CD14-positive monocyte (primary cell): ENCODE measurements around the gene SULT2B1. TPM values are rescaled to one million over a fixed set of nuclear protein-coding genes. Genes with fewer than 3 reads are reported as not detected.

Source experiments
- DNase-seq, 3 donors: peaks; one replicate each; pipeline ENCODE4 v3.0.0-alpha.2; 2011 to 2022
- H2AFZ ChIP-seq: 2 replicates; pipeline ENCODE4 v1.6.0; 2012; ENCODE audit warnings: mild to moderate bottlenecking, low read depth, low read length, inconsistent platforms; ENCODE audit not compliant: insufficient read depth, poor library complexity, severe bottlenecking
- H3K27ac ChIP-seq, 2 donors: 1 replicate in 1 of 2; 2 replicates in 1 of 2; pipeline ENCODE4 v1.5.1; 2012 to 2013; ENCODE audit warnings: low read length in 2 of 2, control low read depth in 1 of 2, inconsistent platforms in 1 of 2, low read depth in 1 of 2, mild to moderate bottlenecking in 1 of 2
- H3K27me3 ChIP-seq, 2 donors: one replicate each; pipeline versions ENCODE4 v1.6.0 to v1.6.1; 2011 to 2013; ENCODE audit warnings: low read length in 2 of 2; ENCODE audit not compliant: control insufficient read depth in 2 of 2, insufficient read depth in 2 of 2
- H3K36me3 ChIP-seq, 2 donors: replicated peaks in 1 of 2; 1 replicate in 1 of 2; 2 replicates in 1 of 2; pipeline versions ENCODE4 v1.5.1 to v1.6.1; 2012 to 2013; ENCODE audit warnings: low read length in 2 of 2, control low read depth in 1 of 2, inconsistent platforms in 1 of 2, mild to moderate bottlenecking in 1 of 2; ENCODE audit not compliant: insufficient read depth in 2 of 2, control insufficient read depth in 1 of 2
- H3K4me1 ChIP-seq, 2 donors: 1 replicate in 1 of 2; 2 replicates in 1 of 2; pipeline versions ENCODE4 v1.5.1 to v1.6.1; 2012 to 2013; ENCODE audit warnings: low read length in 2 of 2, control low read depth in 1 of 2, inconsistent platforms in 1 of 2, mild to moderate bottlenecking in 1 of 2, moderate library complexity in 1 of 2; ENCODE audit not compliant: insufficient read depth in 2 of 2, control insufficient read depth in 1 of 2
- H3K4me2 ChIP-seq: replicated peaks from 2 replicates; pipeline ENCODE3; 2012; ENCODE audit warnings: low read length, moderate library complexity, mild to moderate bottlenecking; ENCODE audit not compliant: poor library complexity, severe bottlenecking; ENCODE audit errors: extremely low read depth
- H3K4me3 ChIP-seq, 3 experiments: fragments of 200-600 bp in 1 of 3; sonication (generic) in 1 of 3; replicated peaks in 1 of 3; 1 replicate in 2 of 3; 2 replicates in 1 of 3; pipeline ENCODE4 v1.5.1; 2011 to 2013; ENCODE audit warnings: low read length in 3 of 3, mild to moderate bottlenecking in 3 of 3, control low read depth in 2 of 3, low read depth in 2 of 3, inconsistent platforms in 1 of 3, moderate library complexity in 1 of 3
- H3K79me2 ChIP-seq: 2 replicates; pipeline ENCODE4 v1.6.0; 2012; ENCODE audit warnings: mild to moderate bottlenecking, control low read depth, inconsistent platforms, low read length, moderate library complexity; ENCODE audit not compliant: insufficient read depth
- H3K9ac ChIP-seq: 2 replicates; pipeline ENCODE4 v1.6.0; 2017; ENCODE audit warnings: low read length, mild to moderate bottlenecking; ENCODE audit not compliant: insufficient read depth, poor library complexity, severe bottlenecking
- H3K9me3 ChIP-seq, 2 donors: replicated peaks in 1 of 2; 1 replicate in 1 of 2; 2 replicates in 1 of 2; pipeline versions ENCODE4 v1.5.1 to v1.6.1; 2012 to 2013; ENCODE audit warnings: low read length in 2 of 2, control low read depth in 1 of 2; ENCODE audit not compliant: control insufficient read depth in 1 of 2, insufficient read depth in 1 of 2
- H4K20me1 ChIP-seq: 2 replicates; pipeline ENCODE4 v1.6.0; 2012; ENCODE audit warnings: mild to moderate bottlenecking, low read length, control low read depth, moderate library complexity; ENCODE audit not compliant: insufficient read depth
- H3K27ac Mint-ChIP-seq, 7 donors: one replicate each; pipeline ENCODE4 v1.8.0; 2020; ENCODE audit warnings: mild to moderate bottlenecking in 7 of 7, mixed read lengths in 7 of 7, moderate library complexity in 6 of 7, inconsistent platforms in 2 of 7
- H3K27me3 Mint-ChIP-seq, 3 donors: one replicate each; pipeline ENCODE4 v1.8.0; 2021 to 2022; ENCODE audit warnings: low read depth in 3 of 3, mild to moderate bottlenecking in 3 of 3, mixed read lengths in 3 of 3, moderate library complexity in 3 of 3, inconsistent platforms in 1 of 3
- H3K36me3 Mint-ChIP-seq, 2 donors: one replicate each; pipeline ENCODE4 v1.8.0; 2020; ENCODE audit warnings: mixed read lengths in 2 of 2, inconsistent platforms in 1 of 2, mild to moderate bottlenecking in 1 of 2
- H3K4me1 Mint-ChIP-seq: one replicate; pipeline ENCODE4 v1.8.0; 2020; ENCODE audit warnings: mild to moderate bottlenecking, mixed read lengths
- H3K4me3 Mint-ChIP-seq, 2 donors: one replicate each; pipeline ENCODE4 v1.8.0; 2020; ENCODE audit warnings: mild to moderate bottlenecking in 2 of 2, mixed read lengths in 2 of 2, moderate library complexity in 1 of 2
- H3K9me3 Mint-ChIP-seq, 7 donors: one replicate each; pipeline ENCODE4 v1.8.0; 2020 to 2022; ENCODE audit warnings: mixed read lengths in 7 of 7, mild to moderate bottlenecking in 6 of 7, moderate library complexity in 6 of 7, inconsistent platforms in 2 of 7
- WGBS: methylation state at CpG from one replicate; pipeline ENCODE4 v1.1.5; 2013; ENCODE audit warnings: missing lambda C conversion rate; ENCODE audit not compliant: insufficient coverage; 5-methylcytosine and 5-hydroxymethylcytosine counted together
- intact Hi-C, 2 donors: fragments of 100-400 bp; cut with micrococcal nuclease; formaldehyde crosslinking; loops; one replicate each; pipeline versions ENCODE4 v1.15.0 to v1.15.1; 2023
- polyA plus RNA-seq, 3 donors: library from polyadenylated mRNA; depleted of rRNA in 1 of 3; unstranded in 2 of 3; stranded (reverse) in 1 of 3; fragments of 300-500 nt in 2 of 3; fragments of >200 nt in 1 of 3; fragmentation: Illumina TruSeq in 2 of 3; gene quantifications; 1 replicate in 2 of 3; 2 replicates in 1 of 3; pipeline ENCODE4 v1.2.3, GENCODE V29; 2012 to 2021
- TF ChIP-seq, protein P1 (sequence below): fragments of 200-600 bp; IDR thresholded peaks from one replicate; pipeline ENCODE4 v1.8.0; 2022; ENCODE audit warnings: antibody characterized with exemption, mild to moderate bottlenecking

SULT2B1 gene
- polyA plus RNA-seq, 3 donors: 0.09 to 0.40 TPM; not detected in 1

DNA sequence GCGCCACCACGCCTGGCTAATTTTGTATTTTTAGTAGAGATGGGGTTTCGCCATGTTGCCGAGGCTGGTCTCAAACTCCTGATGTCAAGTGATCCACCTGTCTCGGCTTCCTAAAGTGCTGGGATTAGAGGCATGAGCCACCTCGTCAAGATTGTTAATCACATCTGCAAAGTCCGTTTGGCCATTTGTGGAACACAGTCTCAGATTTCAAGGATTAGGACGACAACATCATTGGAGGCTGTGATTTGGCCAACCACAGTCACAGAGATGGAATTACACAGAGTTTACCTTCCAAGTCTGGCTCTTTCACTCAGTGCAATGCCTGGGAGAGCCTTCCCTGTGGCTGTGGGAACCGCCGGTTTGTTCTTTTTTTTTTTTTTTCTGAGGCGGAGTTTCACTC lies 17.8 kb downstream of the SULT2B1 start:
- Histone ChIP-seq H3K27me3 (peaks cover 0 to 5% of the 10 kb centered on the region in 2 donors), H3K4me1 (no peaks in the 10 kb centered on the region), H3K36me3 (no peaks in the 10 kb centered on the region), H2AFZ (no peak overlapping the region), H4K20me1 (no peaks in the 10 kb centered on the region), H3K27ac (no peak overlapping the region), H3K9me3 (no peaks in the 10 kb centered on the region), H3K79me2 (no peaks in the 10 kb centered on the region), H3K4me3 (no peak overlapping the region), H3K9ac (no peak overlapping the region), H3K4me2 (no peak overlapping the region)
- Mint-ChIP-seq H3K4me3 (no peak overlapping the region), H3K4me1 (no peaks in the 10 kb centered on the region), H3K27me3 (peaks cover 14 to 29% (median 24%) of the 10 kb centered on the region in 3 donors), H3K36me3 (no peaks in the 10 kb centered on the region), H3K27ac (no peak overlapping the region), H3K9me3 (peaks cover 0 to 3% (median 0%) of the 10 kb centered on the region in 7 donors)
- 74% methylated on average over 11 of the region's 11 CpGs for WGBS
- DNase-seq: no peak
- intact Hi-C loops: no loop called here
- TF ChIP-seq, protein P1, sequence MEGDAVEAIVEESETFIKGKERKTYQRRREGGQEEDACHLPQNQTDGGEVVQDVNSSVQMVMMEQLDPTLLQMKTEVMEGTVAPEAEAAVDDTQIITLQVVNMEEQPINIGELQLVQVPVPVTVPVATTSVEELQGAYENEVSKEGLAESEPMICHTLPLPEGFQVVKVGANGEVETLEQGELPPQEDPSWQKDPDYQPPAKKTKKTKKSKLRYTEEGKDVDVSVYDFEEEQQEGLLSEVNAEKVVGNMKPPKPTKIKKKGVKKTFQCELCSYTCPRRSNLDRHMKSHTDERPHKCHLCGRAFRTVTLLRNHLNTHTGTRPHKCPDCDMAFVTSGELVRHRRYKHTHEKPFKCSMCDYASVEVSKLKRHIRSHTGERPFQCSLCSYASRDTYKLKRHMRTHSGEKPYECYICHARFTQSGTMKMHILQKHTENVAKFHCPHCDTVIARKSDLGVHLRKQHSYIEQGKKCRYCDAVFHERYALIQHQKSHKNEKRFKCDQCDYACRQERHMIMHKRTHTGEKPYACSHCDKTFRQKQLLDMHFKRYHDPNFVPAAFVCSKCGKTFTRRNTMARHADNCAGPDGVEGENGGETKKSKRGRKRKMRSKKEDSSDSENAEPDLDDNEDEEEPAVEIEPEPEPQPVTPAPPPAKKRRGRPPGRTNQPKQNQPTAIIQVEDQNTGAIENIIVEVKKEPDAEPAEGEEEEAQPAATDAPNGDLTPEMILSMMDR: no peak

DNA sequence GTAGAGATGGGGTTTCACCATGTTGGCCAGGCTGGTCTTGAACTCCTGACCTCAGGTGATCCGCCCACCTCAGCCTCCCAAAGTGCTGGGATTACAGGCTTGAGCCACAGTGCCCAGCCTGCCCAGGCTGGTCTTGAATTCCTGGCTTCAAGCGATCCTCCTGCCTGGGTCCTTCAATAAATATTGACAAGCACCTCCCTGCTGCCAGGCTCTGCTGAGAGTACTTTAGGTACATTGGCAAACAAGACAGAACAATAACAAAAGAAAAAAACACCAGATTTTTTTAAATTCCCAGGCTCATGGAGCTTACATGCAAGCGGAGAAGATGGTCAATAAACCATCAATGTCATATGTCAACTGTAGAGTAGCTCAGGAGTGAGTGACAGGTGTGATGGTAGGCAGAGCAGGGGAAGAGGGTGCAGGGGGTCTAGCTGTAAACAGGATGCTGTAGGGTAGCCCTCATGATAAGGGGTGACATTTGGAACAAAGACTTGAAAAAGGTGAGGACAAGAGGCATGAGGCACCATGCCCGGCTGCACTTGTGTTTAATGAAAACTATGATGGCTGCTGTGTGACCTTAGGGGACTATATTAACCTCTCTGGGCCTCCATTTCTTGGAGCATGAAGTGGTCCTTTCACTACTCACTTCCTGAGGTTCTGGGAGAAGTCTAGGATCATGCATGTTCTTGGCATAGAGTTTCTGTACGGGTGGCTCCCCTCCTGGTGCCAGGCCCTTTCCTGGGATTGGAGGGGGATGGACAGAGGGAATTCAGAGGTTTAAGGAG lies 19.6 kb downstream of the SULT2B1 start:
- H3K4me2 ChIP-seq: no peak overlapping the region
- no peak for DNase-seq
- no peaks in the 10 kb centered on the region for H3K36me3 ChIP-seq
- H3K4me3 ChIP-seq: no peak overlapping the region
- H3K27ac ChIP-seq: no peak overlapping the region
- peaks cover 14 to 29% (median 28%) of the 10 kb centered on the region in 3 donors for H3K27me3 Mint-ChIP-seq
- H3K4me1 Mint-ChIP-seq: no peaks in the 10 kb centered on the region
- 85% methylated on average over 4 of the region's 5 CpGs for WGBS
- H3K4me3 Mint-ChIP-seq: no peak overlapping the region
- no peaks in the 10 kb centered on the region for H4K20me1 ChIP-seq
- H3K27ac Mint-ChIP-seq: peak overlapping the region in 2 of 7 donors; percentile 10 to 28
- peaks cover 0 to 3% (median 0%) of the 10 kb centered on the region in 7 donors for H3K9me3 Mint-ChIP-seq
- H3K36me3 Mint-ChIP-seq: no peaks in the 10 kb centered on the region
- no peak overlapping the region for H2AFZ ChIP-seq
- intact Hi-C loops: no loop called here
- peaks cover 0 to 5% of the 10 kb centered on the region in 2 donors for H3K27me3 ChIP-seq
- H3K4me1 ChIP-seq: no peaks in the 10 kb centered on the region
- no peaks in the 10 kb centered on the region for H3K9me3 ChIP-seq
- no peaks in the 10 kb centered on the region for H3K79me2 ChIP-seq
- no peak overlapping the region for H3K9ac ChIP-seq
- TF ChIP-seq, protein P1: no peak
